Suprapubic skin (tissue), 3 donors: Measurements from ENCODE around the gene SSH3.

Experiments used
- CTCF ChIP-seq, 2 donors: fragments of 200-600 bp in 1 of 2; fragments of 450-650 bp in 1 of 2; sonication (generic) in 1 of 2; IDR thresholded peaks; one replicate each; pipeline ENCODE4 v1.5.1; 2016 to 2019; ENCODE audit warnings: antibody characterized with exemption in 2 of 2, mild to moderate bottlenecking in 1 of 2, moderate library complexity in 1 of 2
- POLR2AphosphoS5 ChIP-seq, 3 donors: sonication (generic); formaldehyde crosslinking; IDR thresholded peaks; one replicate each; pipeline ENCODE4 v1.6.1; 2017; ENCODE audit warnings: antibody characterized with exemption in 3 of 3

GRCh38 chr11:67260406-67260805, 42.9 kb upstream of the SSH3 start:
- no peak for TF ChIP-seq CTCF (IDR thresholded peaks at IDR 0.05)
- no peak for TF ChIP-seq POLR2AphosphoS5 (IDR thresholded peaks at IDR 0.05)
